H1 (cell line): ENCODE measurements around the gene PC. TPM values are rescaled to one million over a fixed set of nuclear protein-coding genes. Genes with fewer than 3 reads are reported as not detected.
A peak's percentile ranks its signal among the peaks of the same experiment; 100 is the strongest.

Experiments used
- CTCF ChIA-PET: fragments of 300-600 bp; sonication (Branson Sonifier 250); formaldehyde crosslinking; loops from one replicate; lab custom pipeline; 2021; ENCODE audit not compliant: partially characterized antibody; lab: Charles Lee
- POLR2A ChIA-PET: fragments of 300-600 bp; sonication (Branson Sonifier 250); formaldehyde crosslinking; loops from one replicate; lab custom pipeline; 2021; ENCODE audit warnings: inconsistent platforms; ENCODE audit not compliant: partially characterized antibody; lab: Charles Lee
- DNase-seq, 2 experiments: peaks; one replicate each; pipeline versions ENCODE4 v3.0.0 to v3.0.0-alpha.2; 2010 to 2022; ENCODE audit warnings: low spot score in 2 of 2, low read depth in 1 of 2, mixed read lengths in 1 of 2
- FAIRE-seq: peaks from 2 replicates; lab custom pipeline; 2011; peaks lifted over from hg19 to GRCh38; lab: Jason Lieb, UNC
- H2AFZ ChIP-seq: 2 replicates; pipeline ENCODE4 v1.8.1; 2012; ENCODE audit warnings: low read length, inconsistent platforms
- H2AK5ac ChIP-seq: 2 replicates; pipeline ENCODE4 v1.6.1; 2013; ENCODE audit warnings: low read depth, low read length
- H2BK120ac ChIP-seq: replicated peaks from 2 replicates; pipeline ENCODE3; 2013; ENCODE audit warnings: low read depth, low read length, inconsistent platforms
- H2BK12ac ChIP-seq: 2 replicates; pipeline ENCODE4 v1.6.1; 2013; ENCODE audit warnings: low read depth, low read length
- H2BK15ac ChIP-seq: 2 replicates; pipeline ENCODE4 v1.6.1; 2013; ENCODE audit warnings: low read length
- H2BK20ac ChIP-seq: 2 replicates; pipeline ENCODE4 v1.6.1; 2013; ENCODE audit warnings: low read length
- H2BK5ac ChIP-seq: 2 replicates; pipeline ENCODE4 v1.6.1; 2013; ENCODE audit warnings: low read depth, low read length
- H3K14ac ChIP-seq: 2 replicates; pipeline ENCODE4 v1.6.1; 2013; ENCODE audit warnings: inconsistent platforms; ENCODE audit not compliant: insufficient read length
- H3K18ac ChIP-seq: 2 replicates; pipeline ENCODE4 v1.6.1; 2013; ENCODE audit warnings: low read length; ENCODE audit errors: extremely low read depth
- H3K23ac ChIP-seq: 2 replicates; pipeline ENCODE4 v1.6.1; 2013; ENCODE audit warnings: inconsistent platforms; ENCODE audit not compliant: insufficient read length
- H3K23me2 ChIP-seq: 2 replicates; pipeline ENCODE4 v1.6.1; 2013; ENCODE audit warnings: low read depth, low read length
- H3K27ac ChIP-seq: 2 replicates; pipeline ENCODE4 v1.6.1; 2011; ENCODE audit warnings: low read depth, low read length, inconsistent platforms
- H3K27me3 ChIP-seq, 4 experiments: replicated peaks in 1 of 4; 1 replicate in 1 of 4; 2 replicates in 3 of 4; pipeline versions ENCODE4 v1.6.1 to v1.8.1; 2011 to 2013; ENCODE audit warnings: low read length in 3 of 4, mild to moderate bottlenecking in 3 of 4, inconsistent platforms in 2 of 4, mixed read lengths in 2 of 4, moderate library complexity in 1 of 4; ENCODE audit not compliant: control insufficient read depth in 3 of 4, insufficient read depth in 3 of 4; ENCODE audit errors: extremely low read depth in 1 of 4
- H3K36me3 ChIP-seq, 4 experiments: 2 replicates each; pipeline versions ENCODE4 v1.6.1 to v1.8.1; 2011 to 2013; ENCODE audit warnings: mild to moderate bottlenecking in 4 of 4, low read length in 3 of 4, moderate library complexity in 2 of 4, control low read depth in 1 of 4, inconsistent platforms in 1 of 4; ENCODE audit not compliant: insufficient read depth in 4 of 4, control insufficient read depth in 2 of 4
- H3K4ac ChIP-seq: replicated peaks from 2 replicates; pipeline ENCODE3; 2013; ENCODE audit warnings: low read length, low read depth, mixed read lengths, inconsistent platforms; ENCODE audit not compliant: insufficient read length
- H3K4me1 ChIP-seq, 4 experiments: replicated peaks in 1 of 4; 1 replicate in 1 of 4; 2 replicates in 3 of 4; pipeline versions ENCODE4 v1.6.1 to v1.8.1; 2011 to 2013; ENCODE audit warnings: low read length in 3 of 4, inconsistent platforms in 2 of 4, mixed read lengths in 1 of 4; ENCODE audit not compliant: insufficient read depth in 4 of 4, control insufficient read depth in 3 of 4
- H3K4me2 ChIP-seq, 2 experiments: 2 replicates each; pipeline versions ENCODE4 v1.6.1 to v1.8.1; 2011 to 2013; ENCODE audit warnings: low read depth in 2 of 2, low read length in 2 of 2, control low read depth in 1 of 2, inconsistent platforms in 1 of 2, mild to moderate bottlenecking in 1 of 2; ENCODE audit not compliant: insufficient read depth in 1 of 2
- H3K4me3 ChIP-seq, 4 experiments: fragments of 200-600, 300-600 bp in 1 of 4; sonication (generic), shearing (Covaris generic), sonication (Bioruptor Twin) in 1 of 4; 2 replicates each; pipeline versions ENCODE4 v1.5.1 to v1.8.1; 2011 to 2016; ENCODE audit warnings: low read length in 4 of 4, low read depth in 3 of 4, control low read depth in 2 of 4, inconsistent platforms in 2 of 4, mild to moderate bottlenecking in 2 of 4, mixed read lengths in 1 of 4, moderate library complexity in 1 of 4; ENCODE audit not compliant: insufficient read depth in 2 of 4; ENCODE audit errors: extremely low read depth in 1 of 4
- H3K56ac ChIP-seq: replicated peaks from 2 replicates; pipeline ENCODE3; 2013; ENCODE audit warnings: low read depth, mild to moderate bottlenecking, mixed read lengths, low read length, inconsistent platforms; ENCODE audit not compliant: insufficient read length
- H3K79me1 ChIP-seq: 2 replicates; pipeline ENCODE4 v1.6.1; 2013; ENCODE audit warnings: low read depth, low read length, control low read depth
- H3K79me2 ChIP-seq, 2 experiments: 2 replicates each; pipeline versions ENCODE4 v1.6.1 to v1.8.1; 2012 to 2013; ENCODE audit warnings: low read length in 2 of 2, mild to moderate bottlenecking in 2 of 2, inconsistent platforms in 1 of 2; ENCODE audit not compliant: insufficient read depth in 2 of 2, control insufficient read depth in 1 of 2
- H3K9ac ChIP-seq, 4 experiments: replicated peaks in 1 of 4; 1 replicate in 1 of 4; 2 replicates in 3 of 4; pipeline versions ENCODE4 v1.6.1 to v1.8.1; 2011 to 2013; ENCODE audit warnings: low read depth in 3 of 4, low read length in 3 of 4, control low read depth in 2 of 4, mild to moderate bottlenecking in 2 of 4, moderate library complexity in 2 of 4, inconsistent platforms in 1 of 4; ENCODE audit errors: extremely low read depth in 1 of 4
- H3K9me3 ChIP-seq, 2 experiments: 2 replicates each; pipeline versions ENCODE4 v1.6.1 to v1.8.1; 2012 to 2013; ENCODE audit warnings: mild to moderate bottlenecking in 2 of 2, moderate library complexity in 2 of 2, control low read depth in 1 of 2, inconsistent platforms in 1 of 2, low read depth in 1 of 2, low read length in 1 of 2, mixed read lengths in 1 of 2; ENCODE audit not compliant: insufficient read depth in 2 of 2
- H4K20me1 ChIP-seq, 2 experiments: replicated peaks in 1 of 2; 2 replicates each; pipeline versions ENCODE3 to v1.8.1; 2011 to 2013; ENCODE audit warnings: inconsistent platforms in 2 of 2, low read length in 2 of 2, mild to moderate bottlenecking in 1 of 2; ENCODE audit not compliant: insufficient read depth in 2 of 2, control insufficient read depth in 1 of 2
- H4K5ac ChIP-seq: 2 replicates; pipeline ENCODE4 v1.6.1; 2013; ENCODE audit warnings: low read length, low read depth, mixed read lengths, inconsistent platforms; ENCODE audit not compliant: insufficient read length
- H4K8ac ChIP-seq: 2 replicates; pipeline ENCODE4 v1.8.0; 2013; ENCODE audit warnings: mild to moderate bottlenecking, moderate library complexity, low read length, inconsistent platforms; ENCODE audit not compliant: insufficient read depth; ENCODE audit errors: extremely low read depth
- H4K91ac ChIP-seq: replicated peaks from 2 replicates; pipeline ENCODE3; 2013; ENCODE audit warnings: low read length, mixed read lengths, inconsistent platforms; ENCODE audit not compliant: insufficient read length
- NANOG ChIP-seq: IDR thresholded peaks from 2 replicates; pipeline ENCODE4 v1.6.1; 2011; ENCODE audit warnings: low read length, low read depth, mild to moderate bottlenecking, inconsistent platforms; ENCODE audit not compliant: insufficient read depth, poor library complexity, severe bottlenecking
- SP2 ChIP-seq: IDR thresholded peaks from 2 replicates; pipeline ENCODE4 v1.6.1; 2012; ENCODE audit warnings: mild to moderate bottlenecking, low read length, inconsistent platforms
- ZNF274 ChIP-seq: IDR thresholded peaks from 2 replicates; pipeline ENCODE4 v1.7.0; 2012; ENCODE audit warnings: low read length, borderline replicate concordance; ENCODE audit errors: extremely low read depth
- WGBS, 2 experiments: shearing (Covaris generic) in 1 of 2; methylation state at CpG; one replicate each; pipeline versions ENCODE4 v1.1.6 to v1.1.7; 2013 to 2015; ENCODE audit warnings: low lambda C conversion rate in 2 of 2, mixed read lengths in 2 of 2, inconsistent platforms in 1 of 2, low coverage in 1 of 2, missing lambda C conversion rate in 1 of 2; ENCODE audit not compliant: insufficient replicate concordance in 2 of 2, insufficient coverage in 1 of 2, insufficient read length in 1 of 2; ENCODE audit errors: extremely low coverage in 1 of 2, missing lambda C conversion rate in 1 of 2; 5-methylcytosine and 5-hydroxymethylcytosine counted together
- polyA plus RNA-seq, 7 experiments: library from polyadenylated mRNA; depleted of rRNA in 3 of 7; stranded (reverse) in 5 of 7; unstranded in 2 of 7; fragments of >200 nt in 5 of 7; fragments of 200-250 nt in 2 of 7; gene quantifications; 1 replicate in 5 of 7; 2 replicates in 1 of 7; 4 replicates in 1 of 7; pipeline versions ENCODE4 v1.2.1 to v1.2.3, GENCODE V29; 2011 to 2013; ENCODE audit warnings: missing spikeins in 2 of 7, mixed read lengths in 2 of 7
- total RNA-seq: library from RNA; stranded (reverse); fragmentation: NEBNext Ultra II Directional; extraction: Animal tissue kit (Norgen Biotek cat#: 25700); gene quantifications from 2 replicates; pipeline ENCODE4 v1.2.1, GENCODE V29; 2021
- TF ChIP-seq, protein P1 (sequence below): IDR thresholded peaks from 2 replicates; pipeline ENCODE4 v1.6.1; 2011; ENCODE audit warnings: low read depth, mild to moderate bottlenecking, low read length; ENCODE audit not compliant: insufficient read depth

Gene PC
- total and polyA plus RNA-seq, 2 of the 8 experiments (the other 6 are each of a cell fraction or from before 2014, with no cell fraction given): 11.5 to 27.5 TPM

DNA sequence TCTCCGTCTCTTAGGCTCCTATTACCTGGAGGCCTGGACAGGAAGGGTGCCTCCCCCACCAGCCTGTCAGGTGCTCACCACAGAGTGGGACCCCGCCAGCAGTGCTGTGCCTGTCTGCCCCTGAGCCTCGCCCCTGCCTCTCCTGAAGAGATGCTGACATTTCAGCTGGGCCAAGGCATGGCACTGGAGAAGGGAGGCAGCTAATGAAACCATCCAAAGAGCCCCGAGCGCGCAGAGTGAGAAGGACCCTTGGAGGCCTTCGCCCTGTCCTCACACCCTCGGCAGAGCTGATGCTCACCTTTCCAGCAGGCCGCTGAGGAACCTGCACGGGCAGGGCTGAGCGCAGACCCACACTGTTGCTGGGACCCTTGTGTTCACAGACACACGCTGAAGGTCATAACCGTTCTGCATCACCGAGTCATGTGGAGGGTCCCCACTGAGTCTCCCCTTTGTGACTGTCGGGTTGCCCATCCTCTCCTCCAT is 103.4 kb downstream of the PC start:
- Histone ChIP-seq H2BK12ac (peak overlapping the region; percentile 63; the same call in 1 of the 2 replicates), H2AK5ac (peak overlapping the region; percentile 24; the same call in 1 of the 2 replicates), H4K91ac (peak overlapping the region; percentile 73), H2BK15ac (peak overlapping the region; percentile 88; the same call in 1 of the 2 replicates), H3K9me3 (no peaks in the 10 kb centered on the region), H3K23me2 (peaks cover 8% of the 10 kb centered on the region), H4K20me1 (peaks cover 2 to 4% of the 10 kb centered on the region in 2 experiments), H3K14ac (no peak overlapping the region), H3K56ac (no peak overlapping the region), H4K8ac (peak overlapping the region; percentile 14), H3K27me3 (no peaks in the 10 kb centered on the region), H3K36me3 (peaks cover 0 to 18% (median 1%) of the 10 kb centered on the region in 4 experiments; a peak in 4 of 8 replicates), H2AFZ (no peak overlapping the region), H2BK120ac (no peak overlapping the region), H3K79me2 (no peaks in the 10 kb centered on the region), H3K4ac (no peak overlapping the region), H3K18ac (no peak overlapping the region), H2BK20ac (no peak overlapping the region), H3K4me1 (peaks cover 5 to 20% (median 9%) of the 10 kb centered on the region in 4 experiments), H3K4me2 (no peak overlapping the region; a peak in 1 of 4 replicates), H3K4me3 (no peak overlapping the region), H2BK5ac (no peak overlapping the region), H3K23ac (no peak overlapping the region), H3K9ac (no peak overlapping the region), H3K27ac (no peak overlapping the region), H4K5ac (no peak overlapping the region), H3K79me1 (no peaks in the 10 kb centered on the region)
- CTCF ChIA-PET: interaction anchor here (0.6 to 6.3 kb wide), 9 partner anchors 11 to 433 kb away, joined by 3 to 72 read pairs (median 3); partner anchors contain the start of genes C11orf86 and RCE1
- DNase-seq (no peak), FAIRE-seq (no peak)
- TF ChIP-seq SP2 (no peak), NANOG (no peak), ZNF274 (no peak)
- TF ChIP-seq, protein P1, sequence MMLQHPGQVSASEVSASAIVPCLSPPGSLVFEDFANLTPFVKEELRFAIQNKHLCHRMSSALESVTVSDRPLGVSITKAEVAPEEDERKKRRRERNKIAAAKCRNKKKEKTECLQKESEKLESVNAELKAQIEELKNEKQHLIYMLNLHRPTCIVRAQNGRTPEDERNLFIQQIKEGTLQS: no peak
- POLR2A ChIA-PET: interaction anchor here (1.3 to 5.4 kb wide), 6 partner anchors 8 to 27 kb away, joined by 3 to 53 read pairs (median 6); partner anchors contain the start of gene RCE1
- 97% methylated on average over 13 of the region's 15 CpGs; no CpG with 5 or more reads in 1 of the 2 experiments for WGBS, 2 experiments
